Activated gamma-delta T cell (primary cell): ENCODE data around the gene ULBP2.
"Not testable (repeated sequence)": the region's sequence is repeated elsewhere in the genome, so short reads cannot be mapped to it uniquely, and the experiment has no call there.

Source experiments
- DNase-seq: peaks from one replicate; lab custom pipeline; 2025; lab: John Stamatoyannopoulos, UW

Gene ULBP2

GRCh38 chr6:149909701-149910470 is 31.9 kb upstream of the ULBP2 start:
- no peak for DNase-seq

- DNase-seq: no peak
Measured at GRCh38 chr6:149910721-149911151, 31.1 kb upstream of the ULBP2 start.

- not testable (repeated sequence) for DNase-seq
Measured at GRCh38 chr6:149912680-149913079, 29.1 kb upstream of the ULBP2 start.

GRCh38 chr6:149913085-149913484 is 28.7 kb upstream of the ULBP2 start:
- no peak for DNase-seq

- DNase-seq: no peak
Measured at GRCh38 chr6:149913540-149914240, 28.1 kb upstream of the ULBP2 start.

GRCh38 chr6:149915970-149916865 is 25.6 kb upstream of the ULBP2 start:
- no peak for DNase-seq

GRCh38 chr6:149917679-149918078 is 24.1 kb upstream of the ULBP2 start:
- no peak for DNase-seq

- no peak for DNase-seq
Measured at GRCh38 chr6:149918151-149918905, 23.5 kb upstream of the ULBP2 start.

GRCh38 chr6:149919126-149919833 is 22.5 kb upstream of the ULBP2 start:
- DNase-seq: not testable (repeated sequence)

GRCh38 chr6:149919834-149920225 is 22.0 kb upstream of the ULBP2 start:
- DNase-seq: no peak

GRCh38 chr6:149921361-149921760 is 20.5 kb upstream of the ULBP2 start:
- no peak for DNase-seq

GRCh38 chr6:149922091-149922490 is 19.7 kb upstream of the ULBP2 start:
- DNase-seq: not testable (repeated sequence)

- peak; percentile 26 for DNase-seq
Measured at GRCh38 chr6:149922642-149923326, 19.0 kb upstream of the ULBP2 start, which contains the start of gene RAET1G. Gene RAET1G, minus strand, starts transcription at chr6:149923121. Its CDS starts 111 bp downstream, at chr6:149923010.

- no peak for DNase-seq
Measured at GRCh38 chr6:149923327-149923986, 18.4 kb upstream of the ULBP2 start.

GRCh38 chr6:149924206-149924932 is 17.4 kb upstream of the ULBP2 start:
- no peak for DNase-seq

- DNase-seq: no peak
Measured at GRCh38 chr6:149924933-149925252, 16.9 kb upstream of the ULBP2 start.

- no peak for DNase-seq
Measured at GRCh38 chr6:149925253-149925973, 16.4 kb upstream of the ULBP2 start.
